HG02970 (cell line): ENCODE measurements around the gene RNF26.

Experiments used
- ATAC-seq: cut with Tn5 transposase; IDR thresholded peaks from one replicate; pipeline ENCODE4 v1.9.1; 2021; ENCODE audit warnings: mild to moderate bottlenecking, moderate library complexity, moderate number of reproducible peaks; ENCODE audit not compliant: unreplicated experiment, low FRiP score

Gene RNF26

GRCh38 chr11:119335091-119335654, 846 bp downstream of the RNF26 start:
- no peak for ATAC-seq

GRCh38 chr11:119335655-119336543, 1.6 kb downstream of the RNF26 start:
- ATAC-seq = no peak

GRCh38 chr11:119336744-119337469, 2.6 kb downstream of the RNF26 start:
- ATAC-seq = no peak

GRCh38 chr11:119337581-119338317, 3.4 kb downstream of the RNF26 start:
- ATAC-seq = no peak

- ATAC-seq = no peak
Measured at GRCh38 chr11:119338318-119338890, 4.1 kb downstream of the RNF26 start.

- ATAC-seq = no peak
Measured at GRCh38 chr11:119338965-119339588, 4.8 kb downstream of the RNF26 start.

- no peak for ATAC-seq
Measured at GRCh38 chr11:119339589-119340334, 5.4 kb downstream of the RNF26 start.

GRCh38 chr11:119340335-119341221, 6.3 kb downstream of the RNF26 start, which contains the start of gene C1QTNF5:
Gene C1QTNF5, minus strand, starts transcription at chr11:119340883. Its CDS starts 486 bp downstream, at chr11:119340397.
- no peak for ATAC-seq

- ATAC-seq = no peak
Measured at GRCh38 chr11:119341222-119342022, 7.1 kb downstream of the RNF26 start.

- no peak for ATAC-seq
Measured at GRCh38 chr11:119342023-119342300, 7.6 kb downstream of the RNF26 start.

GRCh38 chr11:119342362-119343130, 8.2 kb downstream of the RNF26 start:
- ATAC-seq = no peak

- ATAC-seq = no peak
Measured at GRCh38 chr11:119343726-119344125, 9.4 kb downstream of the RNF26 start.

GRCh38 chr11:119344291-119345010, 10.1 kb downstream of the RNF26 start:
- ATAC-seq = no peak

GRCh38 chr11:119345685-119346084, 11.4 kb downstream of the RNF26 start:
- no peak for ATAC-seq

- no peak for ATAC-seq
Measured at GRCh38 chr11:119346605-119347004, 12.3 kb downstream of the RNF26 start, which contains the start of gene MFRP. Gene MFRP, minus strand, starts transcription at chr11:119346705. Its CDS starts 192 bp downstream, at chr11:119346513.

GRCh38 chr11:119347242-119347641, 12.9 kb downstream of the RNF26 start:
- ATAC-seq = no peak
